Effector CD4-positive, alpha-beta T cell (primary cell): ENCODE data around the gene SYT6.

Source experiments
- DNase-seq: peaks from one replicate; pipeline ENCODE4 v3.0.0-alpha.2; 2020

The SYT6 gene

GRCh38 chr1:114116086-114116485 is 37.6 kb downstream of the SYT6 start:
- DNase-seq, result no peak

DNA sequence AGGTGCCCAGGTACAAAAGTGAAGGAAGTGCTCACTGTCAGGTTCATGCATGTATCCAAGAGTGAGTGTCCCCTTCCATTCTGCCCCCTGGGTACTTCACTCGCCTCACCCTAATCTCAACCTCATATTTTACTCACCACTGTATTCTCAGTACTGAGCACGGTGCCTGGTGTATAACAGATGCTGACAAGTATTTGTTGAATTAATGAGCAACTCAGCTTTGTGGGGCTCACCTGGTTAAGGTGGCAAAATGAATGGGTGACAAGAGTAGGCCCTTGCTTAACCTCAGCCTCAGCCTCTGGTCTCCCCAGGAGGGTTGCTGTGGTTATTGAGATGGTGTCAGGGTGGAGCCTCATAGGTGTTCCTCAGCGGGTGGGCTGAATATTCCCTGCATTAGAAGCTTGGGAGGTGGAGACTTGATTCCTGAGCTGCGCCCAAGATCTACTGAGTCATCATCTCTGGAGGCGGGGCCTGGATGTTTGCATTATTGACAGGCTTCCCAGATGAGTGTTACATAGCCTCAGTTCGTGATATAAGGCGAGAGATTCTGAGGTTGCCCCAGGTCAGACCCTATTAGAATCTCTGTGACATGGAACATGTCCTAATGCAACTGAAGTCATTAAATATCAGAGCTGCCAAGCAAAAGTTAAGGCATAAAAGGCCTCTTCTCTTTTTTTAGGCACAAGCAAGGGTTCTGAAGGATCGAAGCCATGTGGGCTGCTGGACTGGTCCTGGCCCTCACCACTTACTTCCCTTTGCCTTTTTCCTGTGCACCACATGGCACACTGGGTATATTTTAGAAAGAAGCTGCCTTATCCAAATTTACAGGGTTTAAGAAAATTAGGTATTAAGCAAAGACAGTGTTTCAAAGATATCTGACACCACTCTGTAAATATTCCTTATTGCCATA is 39.2 kb downstream of the SYT6 start:
- DNase-seq, result no peak

- DNase-seq, result no peak
Observed at GRCh38 chr1:114113411-114114184, 40.1 kb downstream of the SYT6 start.

DNA sequence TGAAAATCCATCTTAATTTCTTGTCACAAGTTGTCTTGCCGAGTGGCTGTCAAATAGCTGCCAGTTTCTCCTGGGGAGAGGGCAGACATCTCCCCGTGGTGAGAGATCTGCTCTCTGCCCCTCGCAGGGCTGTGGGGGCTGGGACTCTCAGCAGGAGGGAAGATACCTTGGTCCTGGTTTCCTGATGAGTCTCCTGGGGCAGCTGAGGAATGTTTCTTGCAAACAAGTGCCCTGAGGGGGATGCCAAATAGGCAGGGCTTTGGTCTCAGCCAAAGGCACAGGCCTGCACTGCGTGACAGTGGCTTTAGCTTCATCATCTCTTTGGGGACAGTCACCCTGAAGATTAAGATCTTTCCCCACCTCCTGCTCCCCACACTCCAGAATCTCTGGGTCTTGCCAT is 40.9 kb downstream of the SYT6 start:
- DNase-seq, result no peak

GRCh38 chr1:114111731-114112641 is 41.7 kb downstream of the SYT6 start:
- DNase-seq, result no peak

DNA sequence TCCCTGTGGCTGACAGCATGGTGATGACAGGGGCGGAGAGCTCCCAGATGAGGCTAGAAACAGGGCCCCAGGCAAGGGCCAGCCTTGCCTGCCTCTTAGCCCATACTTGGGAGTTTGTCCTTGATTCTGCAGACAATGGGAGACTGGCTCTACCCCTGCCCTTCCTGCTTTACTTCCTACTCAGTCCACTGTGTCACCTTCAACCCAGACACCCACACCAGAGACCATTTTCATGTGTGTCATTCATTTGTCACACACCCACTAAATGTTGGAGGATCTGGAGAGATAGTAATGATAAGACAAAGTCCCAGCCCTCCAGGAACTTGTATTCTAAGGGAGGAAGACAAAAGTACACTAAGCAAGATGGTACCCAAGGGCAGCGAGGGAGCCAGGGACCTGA is 43.7 kb downstream of the SYT6 start:
- DNase-seq, result no peak

GRCh38 chr1:114108751-114109255 is 44.9 kb downstream of the SYT6 start:
- no peak for DNase-seq

GRCh38 chr1:114107474-114108435 is 45.9 kb downstream of the SYT6 start:
- no peak for DNase-seq

DNA sequence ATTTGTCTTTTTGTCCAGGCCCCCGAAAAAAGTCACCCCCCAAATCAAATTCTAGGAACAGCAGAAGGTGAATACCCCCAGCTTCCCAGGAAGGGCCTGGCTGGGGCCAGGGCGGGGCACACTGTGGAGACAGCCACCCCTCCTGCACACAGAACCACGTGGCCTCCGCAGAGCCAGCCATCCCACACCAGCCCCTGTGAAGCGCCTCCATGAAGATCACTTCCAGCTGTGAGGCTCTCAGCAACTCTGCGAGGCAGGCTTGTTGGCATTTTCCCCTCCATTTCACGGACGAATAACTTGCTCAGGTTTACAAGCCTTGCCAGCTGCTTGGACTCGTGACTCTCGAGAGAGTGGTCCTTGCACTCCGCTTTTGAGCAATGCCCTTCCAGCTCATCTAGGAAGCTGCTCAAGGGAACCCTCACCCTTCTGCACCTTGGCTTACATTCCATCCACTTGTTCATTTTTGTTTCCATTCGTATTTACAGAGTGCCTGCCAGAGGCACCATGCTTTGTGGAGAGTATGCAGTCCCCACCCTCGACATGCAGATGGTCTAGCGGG is 48.2 kb downstream of the SYT6 start:
- no peak for DNase-seq

DNA sequence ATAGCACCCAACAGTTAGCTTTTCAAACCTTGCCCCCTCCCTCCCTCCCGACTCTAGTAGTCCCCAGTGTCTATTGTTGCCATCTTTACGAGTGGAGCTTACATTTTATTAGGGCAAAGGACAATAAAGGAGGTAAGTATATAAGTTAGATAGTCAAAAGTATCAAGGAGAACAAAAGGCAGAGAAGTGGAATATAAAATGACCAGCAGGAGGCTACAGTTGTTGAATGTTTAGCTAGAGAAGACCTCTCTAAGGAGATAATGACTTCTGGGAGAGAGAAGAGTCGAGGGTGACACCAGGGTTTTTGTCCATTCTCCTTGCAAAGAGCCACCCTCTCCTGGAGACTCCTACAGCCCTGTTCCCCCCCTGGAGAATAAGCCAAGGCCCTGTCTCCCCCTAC is 48.7 kb downstream of the SYT6 start:
- no peak for DNase-seq

- no peak for DNase-seq
Observed at GRCh38 chr1:114103992-114104391, 49.7 kb downstream of the SYT6 start.

DNA sequence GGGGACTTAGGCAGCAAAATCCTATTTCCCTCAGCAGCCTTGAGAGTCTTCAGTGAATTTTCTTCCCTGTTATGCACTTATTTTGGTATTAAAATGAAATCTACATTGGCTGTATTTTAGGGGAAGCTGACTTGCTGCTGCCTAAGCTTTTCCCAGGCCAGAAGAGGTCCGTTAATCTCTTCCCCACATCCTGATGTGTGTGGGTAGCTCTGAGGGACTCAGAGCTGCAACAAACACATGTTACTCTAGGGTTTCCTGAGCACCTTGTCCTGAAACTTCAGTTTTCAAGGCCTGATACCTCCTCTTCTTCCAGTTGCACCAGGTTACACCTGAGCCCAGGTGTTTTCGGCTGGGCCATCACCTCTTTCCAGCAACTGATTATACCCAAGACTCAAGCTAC is 51.5 kb downstream of the SYT6 start:
- no peak for DNase-seq

- DNase-seq, result no peak
Observed at GRCh38 chr1:114100148-114100547, 53.5 kb downstream of the SYT6 start.

DNA sequence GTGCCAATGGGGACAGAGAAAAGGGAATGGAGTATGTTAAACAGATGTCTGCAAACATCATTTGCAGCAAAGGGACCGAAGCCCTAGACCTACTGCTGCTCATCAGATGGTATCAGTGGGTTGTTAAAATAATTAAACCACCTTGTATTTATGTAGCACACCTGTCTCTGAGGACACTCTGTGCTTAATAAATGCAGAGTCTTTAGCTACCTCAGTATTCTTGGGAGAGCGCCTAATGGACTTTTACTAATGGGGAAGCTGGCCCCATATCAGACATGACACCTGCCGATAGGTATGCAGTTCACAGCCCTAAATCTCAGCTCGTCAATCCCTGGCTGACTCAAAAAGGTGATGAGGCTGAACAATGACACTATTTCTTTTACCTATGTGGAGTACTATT is 54.4 kb downstream of the SYT6 start:
- DNase-seq, result no peak

GRCh38 chr1:114097109-114097508 is 56.6 kb downstream of the SYT6 start:
- DNase-seq, result no peak

- DNase-seq, result no peak
Observed at GRCh38 chr1:114094675-114095074, 59.0 kb downstream of the SYT6 start.

DNA sequence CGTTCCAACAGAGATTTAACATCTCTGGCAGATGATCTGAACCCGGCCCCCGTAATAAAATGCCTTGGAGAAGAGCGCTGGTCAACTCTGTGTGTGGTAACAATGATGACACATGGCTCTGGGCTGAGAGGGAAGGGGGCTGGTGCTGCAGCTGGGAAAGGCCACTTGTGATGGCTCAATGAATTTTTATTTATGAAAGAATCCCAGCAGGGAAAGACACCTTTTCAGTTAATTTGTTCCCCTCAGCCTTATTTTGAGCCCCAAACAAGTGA is 59.4 kb downstream of the SYT6 start:
- no peak for DNase-seq

DNA sequence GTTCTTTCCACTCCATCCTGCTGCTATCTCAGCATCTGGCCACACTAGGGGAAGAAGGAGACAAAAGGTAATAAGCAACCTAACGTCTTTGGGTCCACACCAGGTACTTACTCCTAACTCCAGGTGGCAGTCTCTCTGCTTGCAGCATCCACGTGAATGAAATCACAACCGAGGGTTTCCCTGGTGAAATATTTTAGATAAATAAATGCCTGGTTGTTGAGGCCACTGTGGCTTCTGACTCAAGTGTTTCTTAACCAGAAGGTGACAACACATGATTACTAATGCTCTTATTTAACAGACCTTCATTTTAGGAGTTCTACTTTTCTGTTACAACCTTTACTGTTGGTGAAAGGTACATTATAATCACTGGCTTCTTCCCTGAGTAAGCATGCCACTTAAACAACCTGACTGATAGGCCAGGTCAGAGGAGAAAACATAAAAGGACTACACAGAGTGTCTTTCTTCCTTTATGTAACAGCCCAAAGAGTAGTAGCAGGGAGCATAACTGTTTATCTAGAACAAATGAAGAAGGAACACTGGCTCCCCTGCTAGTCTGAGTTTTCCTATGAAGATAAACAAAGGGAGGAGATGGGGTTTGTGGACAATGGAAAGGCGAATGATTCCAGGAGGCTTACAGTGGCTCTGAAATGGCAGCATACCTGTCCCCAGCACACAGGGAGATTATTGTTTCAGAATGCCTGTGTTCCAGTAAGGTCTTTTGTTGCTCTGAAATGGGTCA is 59.9 kb downstream of the SYT6 start:
- no peak for DNase-seq

DNA sequence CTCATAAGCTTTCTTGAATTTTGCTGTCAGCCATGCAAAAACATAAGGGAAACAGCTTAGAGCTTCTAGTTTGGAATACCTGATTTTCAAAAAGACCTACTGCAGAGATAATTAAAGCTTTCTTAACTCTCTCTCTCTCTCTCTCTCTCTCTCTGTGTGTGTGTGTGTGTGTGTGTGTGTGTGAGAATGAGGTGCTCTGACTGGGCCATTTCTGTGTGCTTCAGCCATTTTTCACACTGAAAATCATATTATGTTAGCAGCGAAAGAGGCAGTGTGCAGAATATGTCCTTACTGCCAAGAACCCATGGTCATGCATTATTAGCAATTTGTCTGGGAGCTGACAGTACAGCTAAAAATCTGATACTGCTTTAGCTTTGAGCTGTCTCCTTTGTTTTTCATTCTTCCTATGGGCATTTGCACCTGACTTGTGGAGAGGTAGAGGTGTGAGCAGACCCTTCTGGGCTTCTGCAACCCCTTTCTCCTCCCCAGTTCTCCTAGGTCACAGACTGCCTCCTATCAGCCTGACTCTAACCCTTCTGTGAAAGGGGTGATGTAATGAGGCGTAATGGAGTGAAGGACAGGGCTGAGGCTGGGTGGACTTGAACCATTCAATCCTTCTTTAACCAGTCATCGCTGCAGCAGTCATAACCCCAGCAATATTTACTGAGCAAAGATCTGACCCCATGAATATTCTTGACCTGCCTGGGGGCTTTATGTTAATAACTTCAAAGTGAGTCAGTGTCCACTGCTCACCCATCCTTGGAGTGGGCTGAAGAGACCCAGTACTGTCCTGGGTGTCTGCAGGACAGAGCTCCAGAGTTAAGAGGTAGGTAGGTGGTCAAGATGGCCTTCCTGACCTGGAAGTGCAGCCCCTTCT is 61.2 kb downstream of the SYT6 start:
- DNase-seq, result no peak

DNA sequence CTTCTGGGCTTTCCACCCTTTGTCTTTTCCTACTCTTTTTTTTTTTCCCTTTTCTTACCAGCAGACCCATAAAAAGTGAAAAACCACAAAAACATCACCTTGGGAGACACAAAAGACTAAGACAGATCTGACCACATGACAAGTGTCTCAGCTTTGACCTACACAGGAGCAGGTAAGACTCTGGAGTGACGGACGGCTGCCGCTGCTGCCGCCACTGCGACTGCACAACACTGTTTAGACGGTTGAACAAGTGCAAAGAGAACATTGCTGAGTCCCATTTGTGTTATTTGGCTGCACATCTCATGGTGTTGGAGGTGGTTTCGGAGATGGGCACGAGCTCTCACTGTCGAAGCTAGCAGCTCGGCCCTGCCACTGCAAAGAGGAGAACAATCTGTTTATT is 62.0 kb downstream of the SYT6 start:
- no peak for DNase-seq
